ENCODE measurements around the gene GRPR. TPM values are rescaled to one million over a fixed set of nuclear protein-coding genes. Genes with fewer than 3 reads are reported as not detected.
"Not testable (repeated sequence)": the region's sequence is repeated elsewhere in the genome, so short reads cannot be mapped to it uniquely, and the experiment has no call there.

Gene GRPR
- total RNA-seq, 1 donor from 2014 or later, result 0.19 TPM

- DNase-seq (ENCODE audit: missing footprints) (no peak), ATAC-seq (no peak)
- intact Hi-C loops (cut with DNase I), result no loop called here
These were observed 43.8 kb downstream of the GRPR start, which contains the start of gene MAGEB17 for GRCh38 chrX:16167181-16167580. TSS of gene MAGEB17 (plus strand) at chrX:16167481. CDS start at chrX:16170383, 2,902 bp downstream.

GRCh38 chrX:16171039-16171438 is 47.7 kb downstream of the GRPR start:
- intact Hi-C loops (cut with DNase I), result no loop called here
- ATAC-seq, result no peak
- no peak for DNase-seq (ENCODE audit: missing footprints)

GRCh38 chrX:16171944-16172343 is 48.6 kb downstream of the GRPR start:
- ATAC-seq, result no peak
- intact Hi-C loops (cut with DNase I), result no loop called here
- no peak for DNase-seq (ENCODE audit: missing footprints)

- DNase-seq (ENCODE audit: missing footprints), result no peak
- intact Hi-C loops (cut with DNase I), result no loop called here
- no peak for ATAC-seq
These were observed 49.0 kb downstream of the GRPR start for GRCh38 chrX:16172391-16172790.

GRCh38 chrX:16175329-16176061 is 52.1 kb downstream of the GRPR start:
- no peak for ATAC-seq

GRCh38 chrX:16177260-16177659 is 53.9 kb downstream of the GRPR start:
- DNase-seq (ENCODE audit: missing footprints), result no peak
- intact Hi-C loops (cut with DNase I), result no loop called here
- no peak for ATAC-seq

More at GRCh38 chrX:16175329-16176061, 52.1 kb downstream of the GRPR start:
- DNase-seq (ENCODE audit: missing footprints), result no peak
- intact Hi-C loops (cut with DNase I), result no loop called here

- DNase-seq (ENCODE audit: missing footprints); ATAC-seq; intact Hi-C loops (cut with DNase I): not testable (repeated sequence)
These were observed 60.5 kb downstream of the GRPR start for GRCh38 chrX:16183843-16184242.

GRCh38 chrX:16185725-16186136 is 62.4 kb downstream of the GRPR start:
- ATAC-seq, result no peak
- no peak for DNase-seq (ENCODE audit: missing footprints)
- intact Hi-C loops (cut with DNase I), result no loop called here

- DNase-seq (ENCODE audit: missing footprints) (no peak), ATAC-seq (no peak)
- intact Hi-C loops (cut with DNase I), result no loop called here
These were observed 63.1 kb downstream of the GRPR start for GRCh38 chrX:16186380-16187007.

- intact Hi-C loops (cut with DNase I), result no loop called here
- no peak for DNase-seq (ENCODE audit: missing footprints)
- ATAC-seq, result no peak
These were observed 63.8 kb downstream of the GRPR start for GRCh38 chrX:16187024-16187760.

GRCh38 chrX:16188687-16189086 is 65.3 kb downstream of the GRPR start:
- intact Hi-C loops (cut with DNase I), result no loop called here
- no peak for DNase-seq (ENCODE audit: missing footprints)
- ATAC-seq, result no peak

GRCh38 chrX:16191605-16192004 is 68.2 kb downstream of the GRPR start:
- no peak for DNase-seq (ENCODE audit: missing footprints)
- intact Hi-C loops (cut with DNase I), result no loop called here
- ATAC-seq, result no peak

- intact Hi-C loops (cut with DNase I), result no loop called here
- ATAC-seq (no peak), DNase-seq (ENCODE audit: missing footprints) (no peak)
These were observed 73.5 kb downstream of the GRPR start for GRCh38 chrX:16196829-16197228.

- ATAC-seq (no peak), DNase-seq (ENCODE audit: missing footprints) (no peak)
- intact Hi-C loops (cut with DNase I), result no loop called here
These were observed 76.0 kb downstream of the GRPR start for GRCh38 chrX:16199343-16199742.

- ATAC-seq (no peak), DNase-seq (ENCODE audit: missing footprints) (no peak)
- intact Hi-C loops (cut with DNase I), result no loop called here
These were observed 79.6 kb downstream of the GRPR start for GRCh38 chrX:16202943-16203342.

Other genes starting within 250 kb of the GRPR start
- not detected for gene MAGEB17, start 43.9 kb downstream of the GRPR start, total RNA-seq